Measurements from ENCODE around the gene BSCL2. TPM values are rescaled to one million over a fixed set of nuclear protein-coding genes. Genes with fewer than 3 reads are reported as not detected.

The BSCL2 gene
- total and polyA plus RNA-seq, 4 donors: 30.7 to 190 (median 93.0) TPM

DNA sequence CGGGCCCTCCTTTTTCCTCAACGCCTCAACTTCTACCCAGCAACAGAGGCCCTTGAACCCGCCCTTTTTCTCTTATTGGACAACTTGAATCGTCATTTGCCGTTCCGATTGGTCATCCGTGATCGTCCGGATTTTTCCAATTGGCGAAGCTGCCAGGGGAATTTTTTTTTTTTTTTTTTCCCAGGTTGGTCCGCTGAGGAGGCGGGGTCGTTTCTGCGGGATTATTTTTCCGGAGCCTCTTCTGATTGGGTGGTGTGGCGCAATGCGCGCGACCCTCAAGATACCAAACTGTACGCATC lies 20.6 kb upstream of the BSCL2 start:
- Histone ChIP-seq H3K4me1 (ENCODE audit: control insufficient read depth in 5 of 5, insufficient read depth in 5 of 5, low read length in 5 of 5) (peaks cover 0 to 35% (median 6%) of the 10 kb centered on the region in 5 donors), H3K4me3 (peak overlapping the region; percentile 78), H3K9ac (ENCODE audit: insufficient read depth in 1 of 2, low read length in 2 of 2) (peak overlapping the region in 1 of 2 donors; percentile 99), H3K9me3 (ENCODE audit: control insufficient read depth in 4 of 4, insufficient read depth in 3 of 4, low read length in 3 of 4) (no peaks in the 10 kb centered on the region), H3K27me3 (ENCODE audit: control insufficient read depth in 3 of 3, insufficient read depth in 3 of 3, low read length in 2 of 3) (no peaks in the 10 kb centered on the region), H3K27ac (ENCODE audit: low read depth in 1 of 2, low read length in 1 of 2) (peak overlapping the region; percentile 84 to 97), H3K36me3 (ENCODE audit: control insufficient read depth in 4 of 4, insufficient read depth in 4 of 4, low read length in 4 of 4) (peaks cover 4 to 20% (median 12%) of the 10 kb centered on the region in 4 donors)
- peak; percentile 96 to 100 (median 99) for DNase-seq
- 0% methylated on average over 20 of the region's 20 CpGs for WGBS, 2 donors
- TF ChIP-seq, protein P1, sequence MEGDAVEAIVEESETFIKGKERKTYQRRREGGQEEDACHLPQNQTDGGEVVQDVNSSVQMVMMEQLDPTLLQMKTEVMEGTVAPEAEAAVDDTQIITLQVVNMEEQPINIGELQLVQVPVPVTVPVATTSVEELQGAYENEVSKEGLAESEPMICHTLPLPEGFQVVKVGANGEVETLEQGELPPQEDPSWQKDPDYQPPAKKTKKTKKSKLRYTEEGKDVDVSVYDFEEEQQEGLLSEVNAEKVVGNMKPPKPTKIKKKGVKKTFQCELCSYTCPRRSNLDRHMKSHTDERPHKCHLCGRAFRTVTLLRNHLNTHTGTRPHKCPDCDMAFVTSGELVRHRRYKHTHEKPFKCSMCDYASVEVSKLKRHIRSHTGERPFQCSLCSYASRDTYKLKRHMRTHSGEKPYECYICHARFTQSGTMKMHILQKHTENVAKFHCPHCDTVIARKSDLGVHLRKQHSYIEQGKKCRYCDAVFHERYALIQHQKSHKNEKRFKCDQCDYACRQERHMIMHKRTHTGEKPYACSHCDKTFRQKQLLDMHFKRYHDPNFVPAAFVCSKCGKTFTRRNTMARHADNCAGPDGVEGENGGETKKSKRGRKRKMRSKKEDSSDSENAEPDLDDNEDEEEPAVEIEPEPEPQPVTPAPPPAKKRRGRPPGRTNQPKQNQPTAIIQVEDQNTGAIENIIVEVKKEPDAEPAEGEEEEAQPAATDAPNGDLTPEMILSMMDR (IDR thresholded peaks at IDR 0.05; ENCODE audit: control extremely low read depth, extremely low read depth): no peak
- peak; percentile 73 for ATAC-seq (ENCODE audit: insufficient read depth, low FRiP score)

DNA sequence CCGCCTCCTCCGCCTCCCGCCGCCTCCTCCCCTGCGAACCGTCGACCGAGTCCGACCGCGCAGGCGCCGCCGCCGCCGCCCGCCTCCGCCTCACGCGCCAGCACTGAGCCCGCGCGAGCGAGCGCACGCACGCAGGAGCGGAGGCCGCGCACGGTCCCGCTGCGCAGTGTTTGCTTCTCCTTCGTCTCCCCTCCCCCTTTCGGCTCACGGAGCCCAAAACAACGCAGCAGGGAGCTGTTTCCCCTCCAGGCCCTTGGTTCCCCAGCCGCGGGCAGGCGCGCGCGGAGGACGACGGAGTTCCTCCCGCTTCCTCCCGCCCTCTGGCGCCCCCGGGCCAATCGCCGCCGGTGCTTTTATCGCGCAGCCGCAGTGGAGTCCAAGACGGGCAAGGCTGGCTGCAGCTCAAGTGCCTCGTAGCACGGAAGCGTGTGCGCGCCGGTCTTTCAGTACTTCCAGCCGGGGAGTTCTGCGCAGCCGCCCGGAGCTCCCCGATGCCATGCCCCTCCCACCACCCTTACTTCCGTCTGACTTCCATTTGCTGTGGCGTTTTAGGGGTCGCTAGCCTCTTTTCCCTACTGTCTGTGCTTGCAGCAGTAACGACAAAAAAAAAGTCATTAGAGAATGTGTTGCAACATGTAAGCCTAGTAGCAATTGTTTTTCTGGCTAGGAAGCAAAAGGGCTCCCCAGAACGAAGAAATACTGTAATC lies 20.1 kb upstream of the BSCL2 start, which contains the start of gene HNRNPUL2:
Gene HNRNPUL2, minus strand, starts transcription at position 293 of the 707 bp plus-strand sequence. CDS start 301 bp downstream, outside the sequence.
- H3K27me3 ChIP-seq (ENCODE audit: control insufficient read depth in 3 of 3, insufficient read depth in 3 of 3, low read length in 2 of 3): no peaks in the 10 kb centered on the region
- no peaks in the 10 kb centered on the region for H3K9me3 ChIP-seq (ENCODE audit: control insufficient read depth in 4 of 4, insufficient read depth in 3 of 4, low read length in 3 of 4)
- 0 to 1% methylated on average over 54 to 72 of the region's 72 CpGs for WGBS, 2 donors
- H3K4me1 ChIP-seq (ENCODE audit: control insufficient read depth in 5 of 5, insufficient read depth in 5 of 5, low read length in 5 of 5): peaks cover 0 to 35% (median 6%) of the 10 kb centered on the region in 5 donors
- ATAC-seq (ENCODE audit: insufficient read depth, low FRiP score) (peak; percentile 86), DNase-seq (peak; percentile 99 to 100 (median 100))
- H3K4me3 ChIP-seq: peak within 1 kb of the TSS; percentile 98
- peaks cover 9 to 24% (median 16%) of the 10 kb centered on the region in 4 donors for H3K36me3 ChIP-seq (ENCODE audit: control insufficient read depth in 4 of 4, insufficient read depth in 4 of 4, low read length in 4 of 4)
- TF ChIP-seq, protein P1 (IDR thresholded peaks at IDR 0.05; ENCODE audit: control extremely low read depth, extremely low read depth): no peak
- H3K9ac ChIP-seq (ENCODE audit: insufficient read depth in 1 of 2, low read length in 2 of 2): peak within 1 kb of the TSS; percentile 85 to 99
- peak within 1 kb of the TSS; percentile 97 to 99 for H3K27ac ChIP-seq (ENCODE audit: low read depth in 1 of 2, low read length in 1 of 2)

DNA sequence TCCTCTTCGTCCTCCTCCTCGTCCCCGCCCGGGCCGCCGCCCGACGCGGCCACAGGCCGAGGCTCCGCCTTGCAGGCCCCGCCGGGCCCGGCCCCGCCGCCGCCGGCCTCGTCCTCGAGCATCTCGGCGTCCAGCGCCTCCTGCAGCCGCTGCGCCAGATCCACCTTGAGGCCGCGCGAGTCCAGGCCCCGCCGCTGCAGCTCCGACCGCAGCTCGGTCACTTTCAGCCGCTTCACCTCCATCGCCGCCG lies 19.6 kb upstream of the BSCL2 start:
- peaks cover 13 to 29% (median 21%) of the 10 kb centered on the region in 4 donors for H3K36me3 ChIP-seq (ENCODE audit: control insufficient read depth in 4 of 4, insufficient read depth in 4 of 4, low read length in 4 of 4)
- peaks cover 0 to 35% (median 6%) of the 10 kb centered on the region in 5 donors for H3K4me1 ChIP-seq (ENCODE audit: control insufficient read depth in 5 of 5, insufficient read depth in 5 of 5, low read length in 5 of 5)
- ATAC-seq (ENCODE audit: insufficient read depth, low FRiP score) (peak; percentile 4), DNase-seq (no peak)
- no peak overlapping the region for H3K9ac ChIP-seq (ENCODE audit: insufficient read depth in 1 of 2, low read length in 2 of 2)
- TF ChIP-seq, protein P1 (IDR thresholded peaks at IDR 0.05; ENCODE audit: control extremely low read depth, extremely low read depth): no peak
- peak overlapping the region; percentile 97 to 99 for H3K27ac ChIP-seq (ENCODE audit: low read depth in 1 of 2, low read length in 1 of 2)
- H3K4me3 ChIP-seq: peak overlapping the region; percentile 98
- H3K9me3 ChIP-seq (ENCODE audit: control insufficient read depth in 4 of 4, insufficient read depth in 3 of 4, low read length in 3 of 4): no peaks in the 10 kb centered on the region
- WGBS, 2 donors: 0 to 1% methylated on average over 32 to 37 of the region's 37 CpGs
- no peaks in the 10 kb centered on the region for H3K27me3 ChIP-seq (ENCODE audit: control insufficient read depth in 3 of 3, insufficient read depth in 3 of 3, low read length in 2 of 3)
